Measurements from ENCODE around the gene BMP8B.
"Not testable (repeated sequence)": the region's sequence is repeated elsewhere in the genome, so short reads cannot be mapped to it uniquely, and the experiment has no call there.

- TF ChIP-seq POLR2A (IDR thresholded peaks at IDR 0.05); CTCF (IDR thresholded peaks at IDR 0.05 in 4 of 5, conservative IDR thresholded peaks at IDR 0.05 in 1 of 5): not testable (repeated sequence)
These were observed 12.8 kb downstream of the BMP8B start for GRCh38 chr1:39775676-39776399.

All from gastrocnemius medialis (tissue), 4 donors.